BLaER1 treated with 17β-estradiol and CSF1 and Interleukin-3, amounts not matched to agents 10 nM and 100 nM (cell line): ENCODE data around the gene AGPAT4.

Source experiments
- H3K27ac ChIP-seq, 11 experiments: shearing (Covaris generic); formaldehyde crosslinking; 2 replicates each; pipeline ENCODE4 v1.8.1; 2022
- H3K27me3 ChIP-seq, 11 experiments: shearing (Covaris generic); formaldehyde crosslinking; 2 replicates each; pipeline ENCODE4 v1.8.1; 2022
- H3K36me3 ChIP-seq, 11 experiments: shearing (Covaris generic); formaldehyde crosslinking; 2 replicates each; pipeline ENCODE4 v1.8.1; 2022
- H3K4me1 ChIP-seq, 10 experiments: shearing (Covaris generic); formaldehyde crosslinking; 2 replicates each; pipeline ENCODE4 v1.8.1; 2022
- H3K4me2 ChIP-seq, 11 experiments: shearing (Covaris generic); formaldehyde crosslinking; 2 replicates each; pipeline ENCODE4 v1.8.1; 2022
- H3K4me3 ChIP-seq, 10 experiments: shearing (Covaris generic); formaldehyde crosslinking; 2 replicates each; pipeline ENCODE4 v1.8.1; 2022
- H3K9ac ChIP-seq, 11 experiments: shearing (Covaris generic); formaldehyde crosslinking; 2 replicates each; pipeline ENCODE4 v1.8.1; 2022
- H3K9me3 ChIP-seq, 11 experiments: shearing (Covaris generic); formaldehyde crosslinking; replicated peaks in 1 of 11; 2 replicates each; pipeline ENCODE4 v1.8.1; 2022
- H4K20me1 ChIP-seq, 11 experiments: shearing (Covaris generic); formaldehyde crosslinking; 2 replicates each; pipeline ENCODE4 v1.8.1; 2022
- Cebpa-rat ChIP-seq, 11 experiments: shearing (Covaris generic); IDR thresholded peaks; 2 replicates each; pipeline ENCODE4 v1.8.1; 2022

The AGPAT4 gene

GRCh38 chr6:161212902-161213301 is 61.0 kb downstream of the AGPAT4 start:
- H4K20me1 ChIP-seq = no peaks in the 10 kb centered on the region
- H3K4me3 ChIP-seq = no peak overlapping the region
- no peaks in the 10 kb centered on the region for H3K4me1 ChIP-seq
- no peak overlapping the region for H3K4me2 ChIP-seq
- no peak for TF ChIP-seq Cebpa-rat (IDR thresholded peaks at IDR 0.05)
- H3K9ac ChIP-seq = no peak overlapping the region
- H3K27me3 ChIP-seq = no peaks in the 10 kb centered on the region
- no peak overlapping the region for H3K27ac ChIP-seq
- H3K36me3 ChIP-seq = peaks cover 38 to 71% (median 52%) of the 10 kb centered on the region in 11 experiments
- H3K9me3 ChIP-seq = peaks cover 85 to 100% (median 96%) of the 10 kb centered on the region in 11 experiments

- H3K9me3 ChIP-seq = peaks cover 75 to 98% (median 88%) of the 10 kb centered on the region in 11 experiments
Observed at GRCh38 chr6:161211380-161212035, 62.4 kb downstream of the AGPAT4 start.

GRCh38 chr6:161210857-161211256 is 63.0 kb downstream of the AGPAT4 start:
- H3K4me3 ChIP-seq = no peak overlapping the region
- H3K4me2 ChIP-seq = no peak overlapping the region
- no peak overlapping the region for H3K27ac ChIP-seq
- peaks cover 18 to 50% (median 34%) of the 10 kb centered on the region in 11 experiments; a peak in 21 of 22 replicates for H3K36me3 ChIP-seq
- H3K27me3 ChIP-seq = no peaks in the 10 kb centered on the region
- TF ChIP-seq Cebpa-rat (IDR thresholded peaks at IDR 0.05) = no peak
- H4K20me1 ChIP-seq = no peaks in the 10 kb centered on the region
- no peaks in the 10 kb centered on the region for H3K4me1 ChIP-seq
- H3K9me3 ChIP-seq = peaks cover 73 to 98% (median 86%) of the 10 kb centered on the region in 11 experiments
- no peak overlapping the region for H3K9ac ChIP-seq

More at GRCh38 chr6:161211380-161212035, 62.4 kb downstream of the AGPAT4 start:
- no peak for TF ChIP-seq Cebpa-rat (IDR thresholded peaks at IDR 0.05)
- no peaks in the 10 kb centered on the region for H4K20me1 ChIP-seq
- no peaks in the 10 kb centered on the region for H3K27me3 ChIP-seq
- H3K9ac ChIP-seq = no peak overlapping the region
- H3K4me3 ChIP-seq = peak overlapping the region in 1 of 10 experiments; percentile 23; a peak in 1 of 20 replicates
- H3K4me2 ChIP-seq = no peak overlapping the region
- H3K4me1 ChIP-seq = no peaks in the 10 kb centered on the region
- no peak overlapping the region for H3K27ac ChIP-seq
- H3K36me3 ChIP-seq = peaks cover 24 to 57% (median 38%) of the 10 kb centered on the region in 11 experiments

GRCh38 chr6:161207200-161207599 is 66.7 kb downstream of the AGPAT4 start:
- Histone ChIP-seq H3K9me3 (peaks cover 36 to 75% (median 63%) of the 10 kb centered on the region in 11 experiments), H4K20me1 (no peaks in the 10 kb centered on the region; a peak in 1 of 22 replicates), H3K27me3 (no peaks in the 10 kb centered on the region), H3K4me2 (no peak overlapping the region), H3K36me3 (peaks cover 0 to 18% (median 9%) of the 10 kb centered on the region in 11 experiments; a peak in 13 of 22 replicates), H3K9ac (no peak overlapping the region), H3K27ac (no peak overlapping the region), H3K4me3 (no peak overlapping the region), H3K4me1 (peaks cover 1 to 8% (median 7%) of the 10 kb centered on the region in 10 experiments; a peak in 13 of 20 replicates)
- TF ChIP-seq Cebpa-rat (IDR thresholded peaks at IDR 0.05) = no peak

- no peak overlapping the region for H3K4me3 ChIP-seq
- H3K9me3 ChIP-seq = peaks cover 17 to 54% (median 41%) of the 10 kb centered on the region in 11 experiments; a peak in 21 of 22 replicates
- no peaks in the 10 kb centered on the region; a peak in 2 of 22 replicates for H4K20me1 ChIP-seq
- no peak overlapping the region for H3K27ac ChIP-seq
- TF ChIP-seq Cebpa-rat (IDR thresholded peaks at IDR 0.05) = no peak
- H3K9ac ChIP-seq = no peak overlapping the region
- H3K4me2 ChIP-seq = 0 out of 22 replicates have a peak overlapping the region, but pooled peaks of 1 of the 11 experiments have one; percentile 7
- H3K36me3 ChIP-seq = peaks cover 0 to 13% (median 4%) of the 10 kb centered on the region in 11 experiments; a peak in 10 of 22 replicates
- peaks cover 23 to 30% (median 28%) of the 10 kb centered on the region in 10 experiments for H3K4me1 ChIP-seq
- H3K27me3 ChIP-seq = no peaks in the 10 kb centered on the region
Observed at GRCh38 chr6:161204866-161205557, 68.8 kb downstream of the AGPAT4 start.

GRCh38 chr6:161200610-161201370 is 73.1 kb downstream of the AGPAT4 start:
- Histone ChIP-seq H3K9me3 (peaks cover 0 to 24% (median 8%) of the 10 kb centered on the region in 11 experiments; a peak in 11 of 22 replicates), H3K4me2 (peak overlapping the region; percentile 19 to 59 (median 38); a peak in 21 of 22 replicates), H3K9ac (no peak overlapping the region), H3K4me3 (no peak overlapping the region), H3K36me3 (peaks cover 0 to 5% (median 0%) of the 10 kb centered on the region in 11 experiments; a peak in 5 of 22 replicates), H4K20me1 (peaks cover 0 to 8% (median 0%) of the 10 kb centered on the region in 11 experiments; a peak in 4 of 22 replicates), H3K27me3 (no peaks in the 10 kb centered on the region), H3K27ac (no peak overlapping the region), H3K4me1 (peaks cover 27 to 52% (median 39%) of the 10 kb centered on the region in 10 experiments)
- no peak for TF ChIP-seq Cebpa-rat (IDR thresholded peaks at IDR 0.05)

- no peak for TF ChIP-seq Cebpa-rat (IDR thresholded peaks at IDR 0.05)
- no peaks in the 10 kb centered on the region; a peak in 3 of 22 replicates for H3K36me3 ChIP-seq
- peak overlapping the region in 8 of 11 experiments; percentile 13 to 59 (median 38); a peak in 12 of 22 replicates for H3K4me2 ChIP-seq
- peaks cover 0 to 17% (median 2%) of the 10 kb centered on the region in 11 experiments; a peak in 9 of 22 replicates for H3K9me3 ChIP-seq
- H3K9ac ChIP-seq = no peak overlapping the region
- peaks cover 0 to 8% (median 0%) of the 10 kb centered on the region in 11 experiments; a peak in 4 of 22 replicates for H4K20me1 ChIP-seq
- no peak overlapping the region for H3K27ac ChIP-seq
- H3K4me3 ChIP-seq = no peak overlapping the region
- H3K4me1 ChIP-seq = peaks cover 27 to 48% (median 39%) of the 10 kb centered on the region in 10 experiments
- no peaks in the 10 kb centered on the region for H3K27me3 ChIP-seq
Observed at GRCh38 chr6:161199850-161200249, 74.0 kb downstream of the AGPAT4 start.

GRCh38 chr6:161198783-161199460 is 74.9 kb downstream of the AGPAT4 start:
- Histone ChIP-seq H4K20me1 (peaks cover 0 to 8% (median 0%) of the 10 kb centered on the region in 11 experiments; a peak in 3 of 22 replicates), H3K4me1 (peaks cover 27 to 45% (median 39%) of the 10 kb centered on the region in 10 experiments), H3K9ac (no peak overlapping the region), H3K27ac (no peak overlapping the region), H3K36me3 (no peaks in the 10 kb centered on the region; a peak in 2 of 22 replicates), H3K4me3 (no peak overlapping the region), H3K27me3 (no peaks in the 10 kb centered on the region), H3K9me3 (peaks cover 0 to 14% (median under 1%) of the 10 kb centered on the region in 11 experiments; a peak in 6 of 22 replicates), H3K4me2 (peak overlapping the region in 1 of 11 experiments; percentile 59; a peak in 2 of 22 replicates)
- TF ChIP-seq Cebpa-rat (IDR thresholded peaks at IDR 0.05) = no peak
